Common myeloid progenitor, CD34-positive (primary cell): ENCODE results near the gene SYNJ1.

Source experiments
- CTCF ChIA-PET: fragments of 350-600 bp; sonication (Branson Sonifier 250); formaldehyde crosslinking; loops from one replicate; lab custom pipeline; 2021; ENCODE audit warnings: antibody characterized with exemption; lab: Charles Lee
- POLR2A ChIA-PET: fragments of 350-600 bp; sonication (Branson Sonifier 250); formaldehyde crosslinking; loops from one replicate; lab custom pipeline; 2021; ENCODE audit warnings: antibody characterized with exemption; lab: Charles Lee
- DNase-seq, 3 donors: peaks; one replicate each; pipeline versions ENCODE4 v3.0.0 to v3.0.0-alpha.2; 2013
- H3K27ac ChIP-seq, 2 experiments: 1 replicate in 1 of 2; 2 replicates in 1 of 2; pipeline ENCODE4 v1.7.0; 2013; ENCODE audit warnings: inconsistent platforms in 2 of 2, low read length in 2 of 2, mild to moderate bottlenecking in 2 of 2, low read depth in 1 of 2, moderate library complexity in 1 of 2; ENCODE audit not compliant: severe bottlenecking in 2 of 2, insufficient read depth in 1 of 2, poor library complexity in 1 of 2
- H3K27me3 ChIP-seq, 5 experiments: replicated peaks in 2 of 5; 1 replicate in 3 of 5; 2 replicates in 2 of 5; pipeline versions ENCODE4 v1.6.1 to v1.7.0; 2013; ENCODE audit warnings: low read length in 4 of 5, mild to moderate bottlenecking in 2 of 5, moderate library complexity in 2 of 5, inconsistent platforms in 1 of 5; ENCODE audit not compliant: insufficient read depth in 5 of 5, control insufficient read depth in 4 of 5
- H3K36me3 ChIP-seq, 4 experiments: 1 replicate in 2 of 4; 2 replicates in 2 of 4; pipeline versions ENCODE4 v1.6.1 to v1.7.0; 2013; ENCODE audit warnings: low read length in 3 of 4, control low read depth in 1 of 4, mild to moderate bottlenecking in 1 of 4; ENCODE audit not compliant: control insufficient read depth in 4 of 4, insufficient read depth in 4 of 4
- H3K4me1 ChIP-seq, 4 experiments: 1 replicate in 3 of 4; 2 replicates in 1 of 4; pipeline versions ENCODE4 v1.6.1 to v1.7.1; 2013; ENCODE audit warnings: low read length in 3 of 4, mild to moderate bottlenecking in 3 of 4, control low read depth in 1 of 4, inconsistent platforms in 1 of 4, moderate library complexity in 1 of 4; ENCODE audit not compliant: control insufficient read depth in 4 of 4, insufficient read depth in 4 of 4; ENCODE audit errors: control extremely low read depth in 1 of 4
- H3K4me3 ChIP-seq, 7 experiments: 1 replicate in 4 of 7; 2 replicates in 3 of 7; pipeline versions ENCODE4 v1.5.1 to v1.7.0; 2013; ENCODE audit warnings: mild to moderate bottlenecking in 7 of 7, low read length in 6 of 7, moderate library complexity in 6 of 7, inconsistent platforms in 2 of 7, low read depth in 2 of 7, control low read depth in 1 of 7; ENCODE audit not compliant: insufficient read depth in 4 of 7, control insufficient read depth in 1 of 7; ENCODE audit errors: extremely low read depth in 1 of 7
- H3K9me3 ChIP-seq, 5 experiments: 1 replicate in 4 of 5; 2 replicates in 1 of 5; pipeline versions ENCODE4 v1.6.1 to v1.7.1; 2013; ENCODE audit warnings: low read length in 4 of 5, mild to moderate bottlenecking in 2 of 5, inconsistent platforms in 1 of 5, low read depth in 1 of 5, moderate library complexity in 1 of 5; ENCODE audit not compliant: control insufficient read depth in 4 of 5, insufficient read depth in 2 of 5; ENCODE audit errors: control extremely low read depth in 1 of 5
- WGBS: methylation state at CpG from one replicate; pipeline ENCODE4 v1.1.5; 2013; ENCODE audit not compliant: insufficient coverage; 5-methylcytosine and 5-hydroxymethylcytosine counted together

SYNJ1 gene

DNA sequence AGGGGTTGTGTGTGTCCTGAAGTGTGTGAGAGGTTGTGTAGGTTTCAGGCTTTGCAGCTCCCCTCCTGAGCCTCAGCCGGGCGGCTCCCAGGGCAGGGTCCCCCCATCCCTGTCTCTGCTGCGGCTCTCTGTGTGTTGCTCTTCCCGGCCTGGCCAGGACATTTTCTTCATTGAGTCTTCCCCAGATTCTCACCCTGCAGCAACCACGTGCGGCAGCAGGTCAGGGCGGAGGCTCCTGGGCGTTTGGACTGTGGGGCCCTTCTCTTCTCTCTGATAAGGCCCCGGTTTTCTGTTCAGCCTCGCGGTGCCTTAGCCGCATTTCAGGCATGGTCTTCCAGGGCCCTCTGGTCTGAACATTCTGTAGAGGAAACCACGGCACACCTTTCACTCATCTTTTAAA, 140.7 kb downstream of the SYNJ1 start:
- CTCF ChIA-PET, result interaction anchor here (0.9 to 2.4 kb wide), 4 partner anchors 9 to 185 kb away, joined by 3 to 8 read pairs (median 3); no protein-coding TSS in a partner anchor
- H3K4me3 ChIP-seq, result no peak overlapping the region
- no peak overlapping the region for H3K27ac ChIP-seq
- DNase-seq, result no peak
- no peaks in the 10 kb centered on the region for H3K36me3 ChIP-seq
- POLR2A ChIA-PET, result no interaction called here
- 98% methylated on average over 9 of the region's 13 CpGs for WGBS
- no peaks in the 10 kb centered on the region for H3K9me3 ChIP-seq
- H3K27me3 ChIP-seq, result no peaks in the 10 kb centered on the region
- H3K4me1 ChIP-seq, result no peaks in the 10 kb centered on the region

DNA sequence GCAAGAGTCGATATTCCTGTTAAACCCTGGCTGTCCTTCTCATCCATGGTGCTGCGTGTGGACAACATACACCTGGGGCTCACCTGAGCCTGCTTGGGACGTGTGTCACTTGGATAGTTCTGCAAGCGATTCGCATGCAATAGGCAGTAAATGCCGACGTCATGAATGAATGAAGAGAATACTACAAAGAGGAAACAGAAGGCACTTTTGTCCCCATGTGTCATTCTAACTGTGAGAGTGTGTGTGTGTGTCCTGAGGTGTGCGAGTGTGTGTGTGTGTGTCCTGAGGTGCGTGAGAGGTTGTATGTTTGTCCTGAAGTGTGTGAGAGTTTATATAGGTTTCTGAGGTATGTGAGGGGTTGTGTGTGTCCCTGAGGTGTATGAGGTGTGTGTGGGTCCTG, 141.8 kb downstream of the SYNJ1 start:
- no peaks in the 10 kb centered on the region for H3K27me3 ChIP-seq
- H3K4me1 ChIP-seq, result no peaks in the 10 kb centered on the region
- ChIA-PET POLR2A (no interaction called here), CTCF (interaction anchor here (1.1 kb wide), 1 partner anchor 15 kb away, joined by 4 read pairs; no protein-coding TSS in a partner anchor)
- 87% methylated on average over 9 of the region's 9 CpGs for WGBS
- H3K27ac ChIP-seq, result no peak overlapping the region
- peak in 2 of 3 donors; percentile 15 to 51 for DNase-seq
- H3K4me3 ChIP-seq, result no peak overlapping the region
- H3K36me3 ChIP-seq, result no peaks in the 10 kb centered on the region
- no peaks in the 10 kb centered on the region for H3K9me3 ChIP-seq

DNA sequence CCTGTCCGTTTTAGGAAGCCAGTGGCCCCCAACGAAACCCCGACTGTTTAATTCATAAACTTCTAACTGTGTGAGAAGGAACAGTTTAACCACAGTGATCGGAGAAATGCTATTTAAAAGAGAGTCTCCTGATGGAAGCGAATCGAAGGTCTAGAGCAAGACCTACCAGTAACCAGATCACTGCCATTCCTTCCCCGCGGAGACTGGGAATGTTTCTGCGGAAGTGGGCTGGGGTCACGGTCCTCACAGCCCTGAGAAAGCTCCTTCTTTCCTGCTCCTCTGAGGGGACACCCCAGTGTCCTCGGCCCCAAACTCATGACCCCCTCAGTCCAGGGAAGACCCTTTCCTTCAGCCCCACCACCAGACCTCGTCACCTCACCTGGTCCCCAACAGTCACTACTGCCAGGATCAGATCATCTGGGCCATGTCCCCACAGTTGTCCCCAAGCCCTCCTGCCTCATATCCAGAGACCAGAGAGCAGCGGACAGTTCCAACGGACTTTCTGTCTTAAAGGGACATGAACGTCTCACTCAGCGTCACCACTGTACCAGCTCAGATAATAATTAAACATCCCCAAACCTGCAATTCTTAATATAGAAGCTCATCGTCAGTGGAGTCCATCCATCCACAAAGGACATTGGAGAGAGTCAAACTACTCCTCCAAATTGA, 142.6 kb downstream of the SYNJ1 start, which contains the start of gene TCP10L:
TCP10L (minus strand) TSS at position 482 of the 669 bp plus-strand sequence. CDS start 1,219 bp downstream, outside the sequence.
- Histone ChIP-seq H3K27ac (no peak within 1 kb of the TSS), H3K4me3 (peak within 1 kb of the TSS in 1 of 7 experiments; percentile 3), H3K9me3 (no peaks in the 10 kb centered on the region), H3K36me3 (no peaks in the 10 kb centered on the region), H3K27me3 (no peaks in the 10 kb centered on the region), H3K4me1 (no peaks in the 10 kb centered on the region)
- CTCF ChIA-PET, result interaction anchor here (1.1 kb wide), 1 partner anchor 15 kb away, joined by 4 read pairs; no protein-coding TSS in a partner anchor
- no peak for DNase-seq
- 91% methylated on average over 15 of the region's 17 CpGs for WGBS
- POLR2A ChIA-PET, result no interaction called here

DNA sequence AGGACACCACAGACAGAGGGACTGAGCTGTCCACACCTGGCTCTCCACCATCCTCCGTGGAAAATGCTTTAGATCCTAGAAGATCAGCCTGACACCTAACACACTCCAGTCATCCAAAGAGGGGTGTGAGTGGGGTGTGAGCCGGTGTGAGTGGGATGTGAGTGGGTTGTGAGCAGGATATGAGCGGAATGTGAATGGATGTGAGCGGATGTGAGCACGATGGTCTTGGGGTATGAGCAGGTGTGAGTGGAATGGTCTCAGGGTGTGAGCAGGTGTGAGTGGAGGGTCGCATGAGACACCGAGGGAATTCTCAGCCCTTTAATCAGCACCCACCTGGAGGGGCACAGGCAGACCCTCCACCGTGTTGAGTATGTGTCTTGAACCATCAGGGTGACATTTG, 143.3 kb downstream of the SYNJ1 start:
- Histone ChIP-seq H3K27ac (no peak overlapping the region), H3K36me3 (no peaks in the 10 kb centered on the region), H3K4me3 (no peak overlapping the region), H3K27me3 (no peaks in the 10 kb centered on the region), H3K4me1 (no peaks in the 10 kb centered on the region), H3K9me3 (no peaks in the 10 kb centered on the region)
- WGBS, result 94% methylated on average over 3 of the region's 8 CpGs
- DNase-seq, result no peak
- ChIA-PET POLR2A (no interaction called here), CTCF (no interaction called here)

DNA sequence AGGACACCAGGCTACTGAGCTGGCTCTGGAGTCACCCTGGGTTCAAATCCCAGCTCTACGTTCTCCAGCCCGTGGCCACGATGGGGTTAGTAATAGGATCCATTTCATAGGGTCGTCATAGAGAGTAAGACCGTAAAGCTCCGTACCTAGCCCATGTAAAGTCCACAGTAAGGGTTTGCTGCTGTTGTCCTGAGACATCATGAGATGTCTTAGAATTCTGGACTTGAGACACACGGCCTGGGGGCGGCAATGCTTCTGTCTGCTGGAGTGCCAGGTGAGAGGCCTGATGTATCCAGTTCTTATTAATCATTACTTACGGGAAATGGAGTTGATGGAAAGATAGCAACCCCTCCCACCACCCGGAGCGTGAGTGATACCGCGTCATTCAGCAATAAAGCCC, 146.1 kb downstream of the SYNJ1 start:
- no peak overlapping the region for H3K27ac ChIP-seq
- DNase-seq, result no peak
- 94% methylated on average over 10 of the region's 13 CpGs for WGBS
- ChIA-PET POLR2A (no interaction called here), CTCF (interaction anchor here (1.1 to 1.3 kb wide), 2 partner anchors 10 to 181 kb away, joined by 3 to 4 read pairs; no protein-coding TSS in a partner anchor)
- H3K27me3 ChIP-seq, result peaks cover 0 to 3% (median 0%) of the 10 kb centered on the region in 5 experiments
- H3K9me3 ChIP-seq, result no peaks in the 10 kb centered on the region
- no peak overlapping the region for H3K4me3 ChIP-seq
- no peaks in the 10 kb centered on the region for H3K36me3 ChIP-seq
- H3K4me1 ChIP-seq, result no peaks in the 10 kb centered on the region

DNA sequence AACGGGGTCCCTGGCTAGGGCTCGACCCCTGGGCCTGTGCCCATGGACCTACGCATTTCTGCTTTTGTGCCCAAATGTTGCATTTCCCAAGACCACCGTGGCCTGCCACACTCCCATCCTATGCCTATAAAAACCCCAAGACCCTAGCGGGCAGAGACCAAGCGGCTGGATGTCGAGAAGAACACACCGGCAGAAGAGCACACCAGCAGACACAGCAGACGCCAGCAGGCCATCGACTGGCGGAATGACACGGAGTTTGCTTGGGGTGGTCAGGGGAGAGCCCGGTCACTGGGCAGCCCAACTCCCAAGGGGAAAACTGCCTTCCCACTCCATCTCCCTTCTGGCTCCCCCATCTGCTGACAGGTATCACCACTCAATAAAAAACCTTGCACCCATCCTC, 146.9 kb downstream of the SYNJ1 start:
- Histone ChIP-seq H3K4me1 (no peaks in the 10 kb centered on the region), H3K36me3 (no peaks in the 10 kb centered on the region), H3K4me3 (no peak overlapping the region), H3K9me3 (no peaks in the 10 kb centered on the region), H3K27ac (no peak overlapping the region), H3K27me3 (peaks cover 0 to 3% (median 0%) of the 10 kb centered on the region in 5 experiments)
- CTCF ChIA-PET, result interaction anchor here (1.1 kb wide), 1 partner anchor 9 kb away, joined by 4 read pairs; no protein-coding TSS in a partner anchor
- POLR2A ChIA-PET, result no interaction called here
- DNase-seq, result no peak
- WGBS, result 88% methylated on average over 8 of the region's 13 CpGs
